B cell (primary cell): Measurements from ENCODE around the gene BTNL8. TPM values are rescaled to one million over a fixed set of nuclear protein-coding genes. Genes with fewer than 3 reads are reported as not detected.

ENCODE experiments used
- ATAC-seq: fragments of 200-7000 bp; cut with Tn5 transposase; one replicate; pipeline ENCODE4 v1.10.0; 2021; ENCODE audit warnings: low read depth, mild to moderate bottlenecking, moderate number of reproducible peaks, moderate library complexity
- CTCF ChIA-PET: fragments of 350-600 bp; sonication (Branson Sonifier 250); formaldehyde crosslinking; loops from one replicate; lab custom pipeline; 2021; ENCODE audit warnings: antibody characterized with exemption, inconsistent platforms; lab: Charles Lee
- POLR2A ChIA-PET: fragments of 350-600 bp; sonication (Branson Sonifier 250); formaldehyde crosslinking; loops from one replicate; lab custom pipeline; 2021; ENCODE audit warnings: antibody characterized with exemption; lab: Charles Lee
- DNase-seq: peaks from one replicate; pipeline ENCODE4 v3.0.0; 2013
- H2AFZ ChIP-seq: 2 replicates; pipeline ENCODE4 v1.6.1; 2012; ENCODE audit warnings: mild to moderate bottlenecking, low read depth, low read length; ENCODE audit not compliant: insufficient read depth, poor library complexity, severe bottlenecking
- H3K27ac ChIP-seq, 2 donors: 1 replicate in 1 of 2; 2 replicates in 1 of 2; pipeline ENCODE4 v1.5.1; 2012 to 2013; ENCODE audit warnings: low read length in 2 of 2, mild to moderate bottlenecking in 2 of 2, moderate library complexity in 1 of 2
- H3K27me3 ChIP-seq, 4 experiments: fragments of 200-600 bp in 1 of 4; sonication (generic) in 1 of 4; replicated peaks in 1 of 4; 1 replicate in 2 of 4; 2 replicates in 2 of 4; pipeline versions ENCODE4 v1.6.1 to v1.7.0; 2013 to 2016; ENCODE audit warnings: low read length in 3 of 4, mild to moderate bottlenecking in 2 of 4, mixed read lengths in 1 of 4, moderate library complexity in 1 of 4; ENCODE audit not compliant: insufficient read depth in 4 of 4, control insufficient read depth in 3 of 4; ENCODE audit errors: control extremely low read depth in 1 of 4
- H3K36me3 ChIP-seq, 2 experiments: replicated peaks in 1 of 2; 1 replicate in 1 of 2; 2 replicates in 1 of 2; pipeline versions ENCODE4 v1.6.1 to v1.7.1; 2013; ENCODE audit warnings: low read length in 1 of 2; ENCODE audit not compliant: insufficient read depth in 2 of 2, control insufficient read depth in 1 of 2; ENCODE audit errors: control extremely low read depth in 1 of 2, extremely low read depth in 1 of 2
- H3K4me1 ChIP-seq, 2 donors: fragments of 200-600 bp in 1 of 2; sonication (generic) in 1 of 2; 1 replicate in 1 of 2; 2 replicates in 1 of 2; pipeline versions ENCODE4 v1.5.1 to v1.6.1; 2013 to 2017; ENCODE audit warnings: low read length in 2 of 2; ENCODE audit not compliant: control insufficient read depth in 2 of 2, insufficient read depth in 2 of 2
- H3K4me2 ChIP-seq: replicated peaks from 2 replicates; pipeline ENCODE3; 2012; ENCODE audit warnings: mild to moderate bottlenecking, low read depth, low read length; ENCODE audit not compliant: poor library complexity, severe bottlenecking
- H3K4me3 ChIP-seq, 5 experiments: fragments of 200-600 bp in 1 of 5; sonication (generic) in 1 of 5; 1 replicate in 3 of 5; 2 replicates in 2 of 5; pipeline versions ENCODE4 v1.5.1 to v1.7.0; 2011 to 2016; ENCODE audit warnings: low read length in 4 of 5, mild to moderate bottlenecking in 4 of 5, low read depth in 2 of 5, control low read depth in 1 of 5, moderate library complexity in 1 of 5; ENCODE audit not compliant: insufficient read depth in 1 of 5; ENCODE audit errors: control extremely low read depth in 1 of 5, extremely low read depth in 1 of 5
- H3K79me2 ChIP-seq: fragments of 200-600 bp; sonication (generic); one replicate; pipeline ENCODE4 v1.6.0; 2016; ENCODE audit warnings: low read length; ENCODE audit not compliant: control insufficient read depth, insufficient read depth
- H3K9ac ChIP-seq: fragments of 200-600 bp; sonication (generic); 2 replicates; pipeline ENCODE4 v1.6.1; 2017; ENCODE audit warnings: mild to moderate bottlenecking, low read length, moderate library complexity
- H3K9me3 ChIP-seq, 3 donors: one replicate each; pipeline versions ENCODE4 v1.6.1 to v1.7.1; 2013; ENCODE audit warnings: low read length in 2 of 3; ENCODE audit not compliant: control insufficient read depth in 2 of 3, insufficient read depth in 1 of 3; ENCODE audit errors: control extremely low read depth in 1 of 3
- H4K20me1 ChIP-seq: 2 replicates; pipeline ENCODE4 v1.6.0; 2012; ENCODE audit warnings: mild to moderate bottlenecking, low read length; ENCODE audit not compliant: insufficient read depth, control insufficient read depth, poor library complexity, severe bottlenecking
- H3K27ac Mint-ChIP-seq: one replicate; pipeline ENCODE4 v1.8.0; 2021; ENCODE audit warnings: mixed read lengths
- H3K27me3 Mint-ChIP-seq: one replicate; pipeline ENCODE4 v1.8.0; 2021; ENCODE audit warnings: mixed read lengths
- H3K4me1 Mint-ChIP-seq: one replicate; pipeline ENCODE4 v1.8.0; 2021; ENCODE audit warnings: mixed read lengths
- H3K4me3 Mint-ChIP-seq: one replicate; pipeline ENCODE4 v1.8.0; 2021; ENCODE audit warnings: mixed read lengths
- H3K9me3 Mint-ChIP-seq: one replicate; pipeline ENCODE4 v1.8.0; 2022; ENCODE audit warnings: mixed read lengths; ENCODE audit not compliant: insufficient read depth
- CTCF ChIP-seq: fragments of 200-600 bp; IDR thresholded peaks from one replicate; pipeline ENCODE4 v1.8.0; 2022; ENCODE audit warnings: antibody characterized with exemption, mild to moderate bottlenecking
- EZH2 ChIP-seq: IDR thresholded peaks from 2 replicates; pipeline ENCODE4 v1.6.1; 2012; ENCODE audit warnings: borderline replicate concordance, low read depth, mild to moderate bottlenecking, moderate library complexity, low read length; ENCODE audit not compliant: insufficient read depth, poor library complexity, severe bottlenecking
- WGBS: methylation state at CpG from one replicate; pipeline ENCODE4 v1.1.5; 2013; ENCODE audit warnings: missing lambda C conversion rate; ENCODE audit not compliant: insufficient coverage; 5-methylcytosine and 5-hydroxymethylcytosine counted together
- intact Hi-C: fragments of 100-400 bp; cut with micrococcal nuclease; formaldehyde crosslinking; loops from one replicate; pipeline ENCODE4 v1.10.0; 2022
- polyA plus RNA-seq: library from polyadenylated mRNA; depleted of rRNA; stranded (reverse); fragments of >200 nt; gene quantifications from 2 replicates; pipeline ENCODE4 v1.2.3, GENCODE V29; 2012
- total RNA-seq, 2 donors: library from RNA; stranded (reverse); fragments of 120-200 nt in 1 of 2; gene quantifications; 1 replicate in 1 of 2; 2 replicates in 1 of 2; pipeline versions ENCODE4 v1.2.3 to v1.2.4, GENCODE V29; 2013 to 2022

Gene BTNL8
- total and polyA plus RNA-seq, 2 donors (not counting 1 experiment from before 2014, with no cell fraction given): not detected

GRCh38 chr5:180910735-180911134 lies 11.8 kb downstream of the BTNL8 start:
- no peak for DNase-seq
- H3K36me3 ChIP-seq: no peaks in the 10 kb centered on the region
- H3K4me3 ChIP-seq: no peak overlapping the region
- no peaks in the 10 kb centered on the region for H3K79me2 ChIP-seq
- no peak overlapping the region for H3K27ac Mint-ChIP-seq
- H3K27me3 Mint-ChIP-seq: peaks cover 36% of the 10 kb centered on the region
- intact Hi-C loops: no loop called here
- H3K4me1 ChIP-seq: no peaks in the 10 kb centered on the region
- no peaks in the 10 kb centered on the region for H3K9me3 Mint-ChIP-seq
- no peak overlapping the region for H2AFZ ChIP-seq
- H3K4me1 Mint-ChIP-seq: no peaks in the 10 kb centered on the region
- CTCF ChIA-PET: no interaction called here
- TF ChIP-seq EZH2: no peak
- no peak for TF ChIP-seq CTCF
- no peak overlapping the region for H3K9ac ChIP-seq
- no peak overlapping the region for H3K4me3 Mint-ChIP-seq
- peaks cover 0 to 7% (median 6%) of the 10 kb centered on the region in 4 experiments for H3K27me3 ChIP-seq
- POLR2A ChIA-PET: interaction anchor here (0.7 kb wide), 1 partner anchor 1512 kb away, joined by 3 read pairs; no protein-coding TSS in a partner anchor
- H3K9me3 ChIP-seq: no peaks in the 10 kb centered on the region
- no peak overlapping the region for H3K27ac ChIP-seq
- ATAC-seq: no peak
- WGBS: 88% methylated on average over 4 of the region's 5 CpGs
- H3K4me2 ChIP-seq: no peak overlapping the region
- no peaks in the 10 kb centered on the region for H4K20me1 ChIP-seq

- TF ChIP-seq EZH2: no peak
- no peak for TF ChIP-seq CTCF
- ATAC-seq: no peak
- no peaks in the 10 kb centered on the region for H3K36me3 ChIP-seq
- H3K9me3 Mint-ChIP-seq: no peaks in the 10 kb centered on the region
- no peaks in the 10 kb centered on the region for H4K20me1 ChIP-seq
- no peak overlapping the region for H2AFZ ChIP-seq
- H3K4me1 ChIP-seq: no peaks in the 10 kb centered on the region
- POLR2A ChIA-PET: no interaction called here
- intact Hi-C loops: no loop called here
- H3K4me3 ChIP-seq: no peak overlapping the region
- H3K27me3 Mint-ChIP-seq: peaks cover 32% of the 10 kb centered on the region
- H3K27me3 ChIP-seq: peaks cover 0 to 7% (median 6%) of the 10 kb centered on the region in 4 experiments
- DNase-seq: no peak
- H3K27ac ChIP-seq: no peak overlapping the region
- WGBS: no CpG with 5 or more reads among the region's 2 CpGs
- H3K9ac ChIP-seq: no peak overlapping the region
- no peaks in the 10 kb centered on the region for H3K4me1 Mint-ChIP-seq
- H3K27ac Mint-ChIP-seq: no peak overlapping the region
- H3K4me3 Mint-ChIP-seq: no peak overlapping the region
- H3K9me3 ChIP-seq: no peaks in the 10 kb centered on the region
- CTCF ChIA-PET: no interaction called here
- H3K79me2 ChIP-seq: no peaks in the 10 kb centered on the region
- H3K4me2 ChIP-seq: no peak overlapping the region
Measured at GRCh38 chr5:180914646-180915045, 15.7 kb downstream of the BTNL8 start.
